C4-2B (cell line): ENCODE results near the gene TMTC1.

ENCODE experiments used
- ZFX ChIP-seq: fragments of 450-650 bp; IDR thresholded peaks from 2 replicates; pipeline ENCODE4 v1.6.1; 2017
- TF ChIP-seq, protein P1 (sequence below): fragments of 450-650 bp; conservative IDR thresholded peaks from 2 replicates; pipeline ENCODE4 v1.5.1; 2017; ENCODE audit warnings: mild to moderate bottlenecking

DNA sequence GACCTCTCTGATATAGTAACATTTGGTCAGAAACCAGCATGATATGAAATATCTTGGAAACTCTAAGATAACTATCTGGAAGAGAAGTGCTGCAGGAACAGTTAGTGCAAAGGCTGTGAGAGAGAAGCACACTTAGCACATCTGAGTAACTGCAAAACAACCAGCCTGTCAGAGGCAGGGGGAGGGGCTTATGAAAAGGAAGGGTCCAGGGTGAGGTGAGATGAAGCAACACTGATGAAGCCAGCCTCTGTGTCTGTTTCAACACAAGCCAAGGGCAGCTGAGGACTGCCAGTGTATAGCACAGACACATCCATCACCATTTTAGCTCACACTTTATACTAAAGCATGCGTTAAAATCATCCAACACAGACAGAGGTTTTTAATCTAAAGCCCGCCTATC lies 248.8 kb downstream of the TMTC1 start:
- TF ChIP-seq, protein P1, sequence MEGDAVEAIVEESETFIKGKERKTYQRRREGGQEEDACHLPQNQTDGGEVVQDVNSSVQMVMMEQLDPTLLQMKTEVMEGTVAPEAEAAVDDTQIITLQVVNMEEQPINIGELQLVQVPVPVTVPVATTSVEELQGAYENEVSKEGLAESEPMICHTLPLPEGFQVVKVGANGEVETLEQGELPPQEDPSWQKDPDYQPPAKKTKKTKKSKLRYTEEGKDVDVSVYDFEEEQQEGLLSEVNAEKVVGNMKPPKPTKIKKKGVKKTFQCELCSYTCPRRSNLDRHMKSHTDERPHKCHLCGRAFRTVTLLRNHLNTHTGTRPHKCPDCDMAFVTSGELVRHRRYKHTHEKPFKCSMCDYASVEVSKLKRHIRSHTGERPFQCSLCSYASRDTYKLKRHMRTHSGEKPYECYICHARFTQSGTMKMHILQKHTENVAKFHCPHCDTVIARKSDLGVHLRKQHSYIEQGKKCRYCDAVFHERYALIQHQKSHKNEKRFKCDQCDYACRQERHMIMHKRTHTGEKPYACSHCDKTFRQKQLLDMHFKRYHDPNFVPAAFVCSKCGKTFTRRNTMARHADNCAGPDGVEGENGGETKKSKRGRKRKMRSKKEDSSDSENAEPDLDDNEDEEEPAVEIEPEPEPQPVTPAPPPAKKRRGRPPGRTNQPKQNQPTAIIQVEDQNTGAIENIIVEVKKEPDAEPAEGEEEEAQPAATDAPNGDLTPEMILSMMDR: no peak
- no peak for TF ChIP-seq ZFX
